Astrocyte of the cerebellum (primary cell): Measurements from ENCODE around the gene CCDC120.

Experiments
- DNase-seq: peaks from one replicate; pipeline ENCODE4 v3.0.0-alpha.2; 2011; ENCODE audit warnings: low read depth
- H3K4me3 ChIP-seq: 2 replicates; pipeline ENCODE4 v1.5.1; 2011; ENCODE audit warnings: mild to moderate bottlenecking, low read depth, low read length, moderate library complexity
- CTCF ChIP-seq: IDR thresholded peaks from 2 replicates; pipeline ENCODE4 v1.5.1; 2012; ENCODE audit warnings: low read length, low read depth, moderate library complexity, mild to moderate bottlenecking; ENCODE audit errors: missing control alignments
- in situ Hi-C: cut with HindIII; loops from 2 replicates; pipeline ENCODE4 v1.10.0; 2017; ENCODE audit warnings: low sequenced_read_pairs

Gene CCDC120

GRCh38 chrX:49061490-49061889 is 2.7 kb downstream of the CCDC120 start:
- H3K4me3 ChIP-seq = no peak overlapping the region
- in situ Hi-C loops = no loop called here
- DNase-seq = no peak
- TF ChIP-seq CTCF = no peak

- in situ Hi-C loops = no loop called here
- TF ChIP-seq CTCF = no peak
- no peak overlapping the region for H3K4me3 ChIP-seq
- DNase-seq = no peak
These were observed 3.1 kb downstream of the CCDC120 start for GRCh38 chrX:49061916-49062315.

GRCh38 chrX:49063715-49064114 is 4.9 kb downstream of the CCDC120 start:
- no peak for DNase-seq
- no peak for TF ChIP-seq CTCF
- no peak overlapping the region for H3K4me3 ChIP-seq
- in situ Hi-C loops = no loop called here

- no peak overlapping the region for H3K4me3 ChIP-seq
- no peak for TF ChIP-seq CTCF
- DNase-seq = no peak
- in situ Hi-C loops = no loop called here
These were observed 5.5 kb downstream of the CCDC120 start for GRCh38 chrX:49064303-49064702.

GRCh38 chrX:49064735-49065134 is 5.9 kb downstream of the CCDC120 start:
- DNase-seq = no peak
- H3K4me3 ChIP-seq = no peak overlapping the region
- in situ Hi-C loops = no loop called here
- TF ChIP-seq CTCF = no peak

- no peak for TF ChIP-seq CTCF
- in situ Hi-C loops = no loop called here
- no peak overlapping the region for H3K4me3 ChIP-seq
- no peak for DNase-seq
These were observed 7.5 kb downstream of the CCDC120 start for GRCh38 chrX:49066278-49066677.

- DNase-seq = no peak
- in situ Hi-C loops = no loop called here
- TF ChIP-seq CTCF = no peak
- no peak overlapping the region for H3K4me3 ChIP-seq
These were observed 7.9 kb downstream of the CCDC120 start for GRCh38 chrX:49066690-49067089.
